Measurements from ENCODE around the gene C19orf12. TPM values are rescaled to one million over a fixed set of nuclear protein-coding genes. Genes with fewer than 3 reads are reported as not detected.
A peak's percentile ranks its signal among the peaks of the same experiment; 100 is the strongest.

C19orf12 gene
- total RNA-seq, 3 donors from 2014 or later (not counting 1 experiment from before 2014, with no cell fraction given): 33.1 to 52.6 (median 47.5) TPM

GRCh38 chr19:29694161-29694560 is 20.9 kb downstream of the C19orf12 start:
- Histone ChIP-seq H3K27me3 (ENCODE audit: control insufficient read depth, insufficient read depth, low read length) (no peaks in the 10 kb centered on the region), H3K4me3 (ENCODE audit: low read length) (no peak overlapping the region), H3K4me1 (ENCODE audit: control insufficient read depth, insufficient read depth, low read length) (peaks cover 23% of the 10 kb centered on the region), H3K36me3 (ENCODE audit: control insufficient read depth, insufficient read depth, low read length) (no peaks in the 10 kb centered on the region), H3K9me3 (ENCODE audit: control insufficient read depth, insufficient read depth, low read length) (peaks cover 5% of the 10 kb centered on the region), H3K27ac (ENCODE audit: low read length) (no peak overlapping the region)
- no peaks in the 10 kb centered on the region for H3K9me3 Mint-ChIP-seq
- peak overlapping the region; percentile 76 to 87 for H3K27ac Mint-ChIP-seq
- peaks cover 34 to 45% of the 10 kb centered on the region in 2 donors for H3K4me1 Mint-ChIP-seq
- intact Hi-C loops (cut with micrococcal nuclease): loop anchor here (1.0 kb wide), 1 partner anchor 22 kb away; no protein-coding TSS in a partner anchor
- no peaks in the 10 kb centered on the region for H3K36me3 Mint-ChIP-seq
- H3K27me3 Mint-ChIP-seq (ENCODE audit: low read depth in 2 of 2): no peaks in the 10 kb centered on the region
- no peak for ATAC-seq
- 95% methylated on average over 5 of the region's 5 CpGs for WGBS (ENCODE audit: insufficient coverage)
- no peak overlapping the region for H3K4me3 Mint-ChIP-seq
- DNase-seq: no peak
- TF ChIP-seq CTCF (IDR thresholded peaks at IDR 0.05): no peak

- Mint-ChIP-seq H3K36me3 (no peaks in the 10 kb centered on the region), H3K27me3 (ENCODE audit: low read depth in 2 of 2) (no peaks in the 10 kb centered on the region), H3K27ac (peak overlapping the region; percentile 41 to 77), H3K4me3 (no peak overlapping the region), H3K4me1 (peaks cover 56 to 58% of the 10 kb centered on the region in 2 donors), H3K9me3 (no peaks in the 10 kb centered on the region)
- peak overlapping the region; percentile 24 for H3K27ac ChIP-seq (ENCODE audit: low read length)
- H3K9me3 ChIP-seq (ENCODE audit: control insufficient read depth, insufficient read depth, low read length): peaks cover 5% of the 10 kb centered on the region
- H3K4me3 ChIP-seq (ENCODE audit: low read length): no peak overlapping the region
- peak; percentile 64 for TF ChIP-seq CTCF (IDR thresholded peaks at IDR 0.05)
- H3K4me1 ChIP-seq (ENCODE audit: control insufficient read depth, insufficient read depth, low read length): peaks cover 20% of the 10 kb centered on the region
- H3K36me3 ChIP-seq (ENCODE audit: control insufficient read depth, insufficient read depth, low read length): no peaks in the 10 kb centered on the region
- H3K27me3 ChIP-seq (ENCODE audit: control insufficient read depth, insufficient read depth, low read length): no peaks in the 10 kb centered on the region
- ATAC-seq (peak; percentile 74 to 79 (median 75)), DNase-seq (peak in 1 of 2 donors; percentile 86)
- 43% methylated on average over 2 of the region's 2 CpGs for WGBS (ENCODE audit: insufficient coverage)
- intact Hi-C loops (cut with micrococcal nuclease): loop anchor here (1.0 kb wide), 2 partner anchors 26 to 81 kb away; partner anchors contain the start of gene PLEKHF1
These were observed 24.2 kb downstream of the C19orf12 start for GRCh38 chr19:29690842-29691241.

- H3K4me1 Mint-ChIP-seq: peaks cover 49 to 59% of the 10 kb centered on the region in 2 donors
- 84% methylated on average over 17 of the region's 18 CpGs for WGBS (ENCODE audit: insufficient coverage)
- Histone ChIP-seq H3K27ac (ENCODE audit: low read length) (no peak overlapping the region), H3K4me1 (ENCODE audit: control insufficient read depth, insufficient read depth, low read length) (peaks cover 10% of the 10 kb centered on the region), H3K4me3 (ENCODE audit: low read length) (no peak overlapping the region), H3K27me3 (ENCODE audit: control insufficient read depth, insufficient read depth, low read length) (no peaks in the 10 kb centered on the region), H3K9me3 (ENCODE audit: control insufficient read depth, insufficient read depth, low read length) (peaks cover 5% of the 10 kb centered on the region), H3K36me3 (ENCODE audit: control insufficient read depth, insufficient read depth, low read length) (no peaks in the 10 kb centered on the region)
- intact Hi-C loops (cut with micrococcal nuclease): no loop called here
- peak overlapping the region; percentile 58 to 70 for H3K27ac Mint-ChIP-seq
- H3K4me3 Mint-ChIP-seq: no peak overlapping the region
- no peaks in the 10 kb centered on the region for H3K36me3 Mint-ChIP-seq
- H3K27me3 Mint-ChIP-seq (ENCODE audit: low read depth in 2 of 2): no peaks in the 10 kb centered on the region
- no peak for TF ChIP-seq CTCF (IDR thresholded peaks at IDR 0.05)
- no peak for DNase-seq
- H3K9me3 Mint-ChIP-seq: no peaks in the 10 kb centered on the region
- no peak for ATAC-seq
These were observed 26.9 kb downstream of the C19orf12 start for GRCh38 chr19:29687897-29688728.
